ENCODE measurements around the gene TOMM22.

TOMM22 gene

GRCh38 chr22:38645430-38645829 is 36.3 kb upstream of the TOMM22 start:
- H3K27ac ChIP-seq = no peak overlapping the region
- no peaks in the 10 kb centered on the region for H3K27me3 ChIP-seq
- TF ChIP-seq CTCF (IDR thresholded peaks at IDR 0.05) = no peak
- H3K36me3 ChIP-seq = no peaks in the 10 kb centered on the region
- no peaks in the 10 kb centered on the region for H3K4me1 ChIP-seq (ENCODE audit: control insufficient read depth in 1 of 2, insufficient read depth in 1 of 2, low read depth in 1 of 2, low read length in 1 of 2)
- H3K9me3 ChIP-seq = no peaks in the 10 kb centered on the region
- H3K4me3 ChIP-seq (ENCODE audit: low read depth in 1 of 2, low read length in 1 of 2) = no peak overlapping the region

- H3K9me3 ChIP-seq = no peaks in the 10 kb centered on the region
- H3K27ac ChIP-seq = no peak overlapping the region
- H3K4me1 ChIP-seq (ENCODE audit: control insufficient read depth in 1 of 2, insufficient read depth in 1 of 2, low read depth in 1 of 2, low read length in 1 of 2) = no peaks in the 10 kb centered on the region
- H3K36me3 ChIP-seq = no peaks in the 10 kb centered on the region
- no peak for TF ChIP-seq CTCF (IDR thresholded peaks at IDR 0.05)
- no peak overlapping the region for H3K4me3 ChIP-seq (ENCODE audit: low read depth in 1 of 2, low read length in 1 of 2)
- H3K27me3 ChIP-seq = no peaks in the 10 kb centered on the region
These were observed 31.8 kb upstream of the TOMM22 start for GRCh38 chr22:38649841-38650522.

- no peaks in the 10 kb centered on the region for H3K36me3 ChIP-seq
- TF ChIP-seq CTCF (IDR thresholded peaks at IDR 0.05) = no peak
- H3K9me3 ChIP-seq = no peaks in the 10 kb centered on the region
- H3K4me3 ChIP-seq (ENCODE audit: low read depth in 1 of 2, low read length in 1 of 2) = no peak overlapping the region
- no peak overlapping the region for H3K27ac ChIP-seq
- H3K27me3 ChIP-seq = no peaks in the 10 kb centered on the region
- peaks cover 13 to 17% of the 10 kb centered on the region in 2 experiments for H3K4me1 ChIP-seq (ENCODE audit: control insufficient read depth in 1 of 2, insufficient read depth in 1 of 2, low read depth in 1 of 2, low read length in 1 of 2)
These were observed 28.9 kb upstream of the TOMM22 start for GRCh38 chr22:38652859-38653258.

- H3K9me3 ChIP-seq = no peaks in the 10 kb centered on the region
- H3K27me3 ChIP-seq = no peaks in the 10 kb centered on the region
- peaks cover 13 to 17% of the 10 kb centered on the region in 2 experiments for H3K4me1 ChIP-seq (ENCODE audit: control insufficient read depth in 1 of 2, insufficient read depth in 1 of 2, low read depth in 1 of 2, low read length in 1 of 2)
- no peak overlapping the region for H3K27ac ChIP-seq
- no peak overlapping the region for H3K4me3 ChIP-seq (ENCODE audit: low read depth in 1 of 2, low read length in 1 of 2)
- no peaks in the 10 kb centered on the region for H3K36me3 ChIP-seq
- no peak for TF ChIP-seq CTCF (IDR thresholded peaks at IDR 0.05)
These were observed 28.0 kb upstream of the TOMM22 start for GRCh38 chr22:38653741-38654140.

- H3K9me3 ChIP-seq = no peaks in the 10 kb centered on the region
- no peak for TF ChIP-seq CTCF (IDR thresholded peaks at IDR 0.05)
- H3K36me3 ChIP-seq = no peaks in the 10 kb centered on the region
- H3K4me1 ChIP-seq (ENCODE audit: control insufficient read depth in 1 of 2, insufficient read depth in 1 of 2, low read depth in 1 of 2, low read length in 1 of 2) = peaks cover 13 to 17% of the 10 kb centered on the region in 2 experiments
- no peaks in the 10 kb centered on the region for H3K27me3 ChIP-seq
- H3K27ac ChIP-seq = peak overlapping the region; percentile 86
- peak overlapping the region; percentile 78 to 95 for H3K4me3 ChIP-seq (ENCODE audit: low read depth in 1 of 2, low read length in 1 of 2)
These were observed 26.1 kb upstream of the TOMM22 start for GRCh38 chr22:38655519-38656255.
